ENCODE results near the gene CENPS.
"Not testable (repeated sequence)": the region's sequence is repeated elsewhere in the genome, so short reads cannot be mapped to it uniquely, and the experiment has no call there.

The CENPS gene

DNA sequence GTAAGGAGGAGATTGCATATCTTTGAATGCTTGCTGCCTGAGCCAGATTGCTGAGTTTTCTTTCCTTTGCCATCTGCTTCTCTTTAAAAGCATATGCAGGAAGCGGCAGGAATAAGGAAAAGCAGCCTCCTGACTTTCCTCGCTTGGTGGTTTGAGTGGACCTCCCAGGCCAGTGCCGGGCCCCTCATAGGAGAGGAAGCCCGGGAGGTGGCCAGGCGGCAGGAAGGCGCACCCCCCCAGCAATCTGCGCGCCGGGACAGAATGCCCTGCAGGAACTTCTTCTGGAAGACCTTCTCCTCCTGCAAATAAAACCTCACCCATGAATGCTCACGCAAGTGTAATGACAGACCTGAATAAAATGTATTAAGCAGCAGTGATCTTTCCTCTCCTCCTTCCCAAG, 21.1 kb downstream of the CENPS start:
- DNase-seq (ENCODE audit: low read depth), result no peak

DNA sequence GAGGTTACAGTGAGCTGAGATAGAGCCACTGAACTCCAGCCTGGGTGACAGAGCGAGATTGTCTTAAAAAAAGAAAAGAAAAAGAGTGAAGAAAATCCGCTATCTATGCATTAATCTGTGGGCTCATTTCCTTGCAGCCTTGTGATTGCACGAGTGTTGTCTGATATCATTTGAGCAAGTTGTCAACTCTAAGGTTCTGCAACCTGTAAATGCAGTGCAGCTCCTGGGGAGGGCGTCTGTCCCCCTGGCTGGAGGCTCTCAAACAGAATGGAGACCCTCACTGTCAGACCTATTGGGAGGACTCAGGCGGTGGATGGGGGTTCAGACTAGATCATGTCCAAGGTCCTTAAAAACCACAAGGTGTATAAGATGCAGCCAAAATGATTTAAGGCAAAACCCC, 25.8 kb downstream of the CENPS start:
- DNase-seq (ENCODE audit: low read depth), result no peak

DNA sequence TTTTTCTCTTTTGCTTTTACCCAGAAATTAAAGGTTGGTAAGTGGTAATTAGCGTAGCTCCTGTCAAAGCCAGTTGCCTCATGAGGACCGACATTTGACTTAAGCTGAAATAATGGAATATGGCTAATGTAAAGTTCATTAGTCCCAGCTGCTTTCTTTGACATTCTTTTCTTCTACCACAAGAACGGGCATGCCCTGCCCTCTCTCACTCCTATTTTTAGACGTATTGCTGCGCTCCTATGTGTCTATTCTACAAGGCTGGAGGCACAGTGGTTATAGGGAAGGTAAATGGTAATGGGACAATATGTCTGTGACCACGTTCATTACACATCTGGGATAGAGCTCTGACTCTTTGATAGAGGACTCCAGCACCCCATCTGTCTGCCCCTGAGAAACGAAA, 26.4 kb downstream of the CENPS start:
- no peak for DNase-seq (ENCODE audit: low read depth)

DNA sequence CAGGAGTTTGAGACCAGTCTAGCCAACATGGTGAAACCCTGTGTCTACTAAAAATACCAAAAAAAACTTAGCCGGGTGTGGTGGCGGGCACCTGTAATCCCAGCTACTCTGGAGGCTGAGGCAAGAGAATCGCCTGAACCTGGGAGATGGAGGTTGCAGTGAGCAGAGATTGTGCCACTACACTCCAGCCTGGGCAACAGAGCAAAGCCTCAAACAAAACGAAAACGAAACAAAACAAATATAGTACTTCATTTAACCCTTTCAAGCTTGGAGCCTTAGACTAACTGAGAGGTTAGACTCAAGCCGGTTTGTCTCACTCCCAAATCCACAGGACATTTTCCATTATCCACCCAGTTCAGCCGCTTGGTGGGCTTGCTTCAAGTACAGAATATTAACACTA, 27.2 kb downstream of the CENPS start:
- DNase-seq (ENCODE audit: low read depth), result not testable (repeated sequence)

DNA sequence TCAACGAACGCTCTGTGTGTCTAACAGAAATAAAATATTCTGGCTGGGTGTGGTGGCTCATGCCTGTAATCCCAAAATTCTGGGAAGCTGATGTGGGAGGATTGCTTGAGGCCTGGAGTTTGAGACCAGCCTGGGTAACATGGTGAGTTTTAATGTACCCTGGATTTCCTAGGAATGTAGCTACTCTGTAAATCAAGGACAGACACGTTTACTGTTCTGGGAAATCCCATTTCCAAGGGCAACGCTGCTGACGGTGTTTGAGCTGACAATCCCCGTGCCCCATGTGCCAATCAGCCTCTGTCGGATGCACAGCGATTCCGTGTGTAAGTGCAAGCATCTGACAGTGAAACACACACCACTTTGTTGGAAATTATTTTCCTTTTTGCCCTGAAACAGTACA, 27.6 kb downstream of the CENPS start:
- DNase-seq (ENCODE audit: low read depth), result no peak

DNA sequence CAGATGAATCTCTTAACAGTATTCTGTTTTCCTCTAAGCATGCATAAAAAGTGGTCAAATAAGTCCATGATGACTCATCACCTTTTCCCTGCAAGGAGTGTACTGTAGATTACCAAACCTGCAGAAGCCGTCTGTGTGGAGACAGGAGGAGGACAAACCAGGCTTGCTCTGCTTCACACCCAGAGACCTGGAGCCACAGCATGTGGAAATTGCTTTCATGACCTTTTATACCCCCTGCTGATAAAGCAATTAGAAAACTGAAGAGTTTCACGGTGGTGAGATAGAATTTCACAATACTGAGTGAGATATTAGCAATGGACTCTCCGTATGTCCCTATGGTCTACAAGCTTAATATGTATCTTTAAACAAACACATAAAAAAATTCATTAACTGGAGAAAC, 29.0 kb downstream of the CENPS start:
- no peak for DNase-seq (ENCODE audit: low read depth)

DNA sequence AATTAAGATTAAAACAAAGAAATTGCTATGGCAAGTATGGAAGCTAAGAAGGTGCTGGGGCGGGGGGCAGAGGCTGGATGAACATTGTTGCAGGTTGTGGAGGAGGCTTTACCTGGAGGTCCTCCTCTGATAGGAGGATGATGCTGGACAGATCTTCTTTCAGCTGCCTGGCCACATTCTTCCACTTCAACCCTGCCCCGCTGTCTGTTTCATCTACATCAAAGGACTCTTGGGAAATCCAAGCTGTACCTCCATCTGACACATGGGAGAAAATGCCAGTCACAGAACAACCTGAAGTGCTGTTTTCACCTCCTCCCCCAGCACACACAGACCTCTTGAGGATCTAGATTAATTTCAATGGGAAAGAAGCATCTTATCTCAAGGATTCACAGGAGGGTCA, 36.8 kb downstream of the CENPS start:
- DNase-seq (ENCODE audit: low read depth), result no peak

DNA sequence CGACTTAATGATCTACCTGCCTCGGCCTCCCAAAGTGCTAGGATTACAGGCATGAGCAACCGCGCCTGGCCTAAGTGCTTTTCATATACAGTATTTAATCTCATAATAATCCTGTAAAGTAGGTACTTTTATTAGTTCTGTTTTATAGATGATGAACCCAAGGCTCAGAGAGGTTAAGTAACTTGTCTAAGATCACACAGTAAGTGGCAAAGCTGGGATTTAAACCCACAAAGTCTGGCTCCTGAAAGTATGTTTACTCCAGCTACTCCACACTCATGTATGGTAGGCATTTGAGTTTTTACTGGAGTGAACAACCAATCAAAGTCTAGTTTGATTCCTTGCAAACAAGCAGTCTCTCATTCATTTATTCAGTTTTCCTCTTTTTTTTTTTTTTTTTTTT, 39.8 kb downstream of the CENPS start:
- DNase-seq (ENCODE audit: low read depth), result no peak

DNA sequence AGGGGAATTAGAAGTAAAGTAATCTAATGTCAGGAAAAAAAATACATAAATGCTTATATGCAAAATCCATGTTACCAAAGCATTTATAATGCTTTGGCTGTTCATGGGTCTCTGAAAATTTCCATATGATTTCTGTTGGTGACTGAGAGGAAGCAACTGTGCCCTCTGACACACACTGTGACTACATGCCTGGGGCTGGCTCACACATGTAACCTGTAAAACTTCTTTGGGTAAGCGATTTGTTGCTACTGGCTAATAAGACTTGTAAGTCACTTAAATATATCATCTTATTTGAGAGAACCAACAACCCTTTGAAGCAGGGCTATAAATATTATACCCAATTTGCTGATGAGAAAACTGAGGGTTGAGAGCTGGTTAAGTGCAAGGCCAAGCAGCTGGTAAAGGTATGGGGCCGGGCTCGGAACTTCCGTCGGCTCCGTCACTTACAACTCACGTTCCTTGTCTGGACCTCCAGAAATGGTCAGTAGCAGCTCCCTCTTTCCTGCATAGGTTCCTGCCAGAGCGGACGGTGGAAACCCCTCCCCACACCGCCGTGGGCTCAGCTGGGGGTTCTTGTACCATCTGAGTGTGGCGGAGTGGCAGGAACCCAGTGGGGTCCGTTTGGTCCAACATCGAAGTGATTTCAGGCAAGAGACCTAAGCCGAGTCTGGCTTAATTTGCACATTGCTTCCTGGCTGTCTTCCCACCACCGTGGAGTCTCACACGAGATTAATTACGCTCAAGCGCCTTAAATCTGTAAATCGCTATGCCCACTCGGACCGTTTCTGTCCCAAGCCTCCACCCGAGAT, 41.4 kb downstream of the CENPS start:
- no peak for DNase-seq (ENCODE audit: low read depth)

DNA sequence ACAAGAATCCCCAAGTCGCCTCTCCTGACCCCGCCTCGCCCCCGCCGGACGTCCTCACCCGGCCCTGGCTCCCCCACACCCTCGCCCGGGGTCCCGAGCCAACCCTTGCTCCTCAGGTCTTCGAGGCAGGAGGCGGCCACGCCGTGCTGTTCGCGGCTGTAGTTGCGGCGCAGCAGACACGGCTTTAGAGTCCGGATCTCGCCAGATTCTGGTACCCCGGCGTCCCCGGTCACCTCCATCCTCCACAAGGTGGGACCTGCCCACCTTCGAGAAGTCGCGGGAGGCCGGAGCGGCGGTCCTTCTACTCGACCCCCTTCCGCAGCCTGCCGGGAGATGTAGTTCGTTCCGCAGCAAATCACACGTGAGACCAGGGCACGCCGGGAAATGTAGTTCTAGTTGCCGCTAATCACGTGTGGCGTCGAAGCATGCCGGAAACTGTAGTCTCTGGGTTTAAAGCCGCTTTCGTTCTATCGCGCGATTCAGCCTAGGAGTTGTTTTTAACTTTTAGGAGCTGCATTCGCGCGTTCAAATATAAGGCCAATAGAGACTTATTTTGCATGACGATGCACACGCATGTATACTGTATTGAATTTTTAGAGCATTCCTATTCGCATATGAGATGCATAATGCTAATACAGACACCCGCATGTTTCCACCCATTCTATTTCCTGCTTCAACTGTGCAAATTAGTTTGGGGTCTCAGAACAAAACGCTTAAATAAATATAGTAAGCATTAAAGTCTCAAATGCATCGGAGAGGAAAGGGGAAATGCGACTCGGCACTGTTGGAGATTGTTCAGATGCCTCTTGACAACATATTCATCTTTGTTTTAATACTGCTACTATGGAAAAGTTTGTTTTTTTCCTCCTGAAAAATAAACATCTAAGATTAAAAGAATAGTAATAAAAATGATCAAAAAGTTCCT, 42.2 kb downstream of the CENPS start, which contains the start of gene DFFA:
Gene DFFA, minus strand, starts transcription at position 310 of the 925 bp plus-strand sequence. Its CDS starts 71 bp downstream, at position 239.
- peak; percentile 85 for DNase-seq (ENCODE audit: low read depth)

DNA sequence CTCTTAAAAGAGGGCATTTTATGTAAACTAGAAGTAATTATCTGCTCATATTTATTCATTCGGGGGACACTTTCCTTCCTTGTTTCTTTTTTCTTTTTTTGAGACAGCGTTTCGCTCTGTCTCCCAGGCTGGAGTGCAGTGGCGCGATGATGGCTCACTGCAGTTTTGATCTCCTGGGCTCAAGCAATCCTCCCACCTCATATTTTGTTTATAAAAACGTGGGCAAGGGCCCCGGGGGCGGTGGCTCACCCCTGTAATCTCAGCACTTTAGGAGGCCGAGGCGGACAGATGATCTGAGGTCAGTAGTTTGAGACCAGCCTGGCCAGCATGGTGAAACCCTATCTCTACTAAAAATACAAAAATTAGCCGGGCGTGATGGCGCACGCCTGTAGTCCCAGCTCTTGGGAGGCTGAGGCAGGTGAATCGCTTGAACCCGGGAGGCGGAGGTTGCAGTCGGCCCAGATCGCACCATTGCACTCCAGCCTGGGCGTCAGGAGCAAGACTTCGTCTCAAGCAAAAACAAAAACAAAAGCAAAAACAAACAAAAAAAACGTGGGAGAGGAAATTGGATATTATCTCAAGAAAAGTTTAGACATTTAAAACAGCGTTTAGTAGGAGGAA, 43.0 kb downstream of the CENPS start:
- no peak for DNase-seq (ENCODE audit: low read depth)

DNA sequence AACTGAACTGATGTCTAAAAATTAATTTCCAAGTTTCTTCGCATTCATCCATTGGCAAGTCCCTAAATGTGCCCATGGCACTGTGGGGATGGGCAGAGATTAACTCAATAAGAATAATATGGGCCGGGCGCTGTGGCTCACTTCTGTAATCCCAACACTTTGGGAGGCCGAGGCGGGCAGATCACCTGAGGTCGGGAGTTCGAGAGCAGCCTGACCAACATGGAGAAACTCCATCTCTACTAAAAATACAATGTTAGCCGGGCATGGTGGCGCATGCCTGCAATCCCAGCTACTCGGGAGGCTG, 44.0 kb downstream of the CENPS start:
- DNase-seq (ENCODE audit: low read depth), result not testable (repeated sequence)

DNA sequence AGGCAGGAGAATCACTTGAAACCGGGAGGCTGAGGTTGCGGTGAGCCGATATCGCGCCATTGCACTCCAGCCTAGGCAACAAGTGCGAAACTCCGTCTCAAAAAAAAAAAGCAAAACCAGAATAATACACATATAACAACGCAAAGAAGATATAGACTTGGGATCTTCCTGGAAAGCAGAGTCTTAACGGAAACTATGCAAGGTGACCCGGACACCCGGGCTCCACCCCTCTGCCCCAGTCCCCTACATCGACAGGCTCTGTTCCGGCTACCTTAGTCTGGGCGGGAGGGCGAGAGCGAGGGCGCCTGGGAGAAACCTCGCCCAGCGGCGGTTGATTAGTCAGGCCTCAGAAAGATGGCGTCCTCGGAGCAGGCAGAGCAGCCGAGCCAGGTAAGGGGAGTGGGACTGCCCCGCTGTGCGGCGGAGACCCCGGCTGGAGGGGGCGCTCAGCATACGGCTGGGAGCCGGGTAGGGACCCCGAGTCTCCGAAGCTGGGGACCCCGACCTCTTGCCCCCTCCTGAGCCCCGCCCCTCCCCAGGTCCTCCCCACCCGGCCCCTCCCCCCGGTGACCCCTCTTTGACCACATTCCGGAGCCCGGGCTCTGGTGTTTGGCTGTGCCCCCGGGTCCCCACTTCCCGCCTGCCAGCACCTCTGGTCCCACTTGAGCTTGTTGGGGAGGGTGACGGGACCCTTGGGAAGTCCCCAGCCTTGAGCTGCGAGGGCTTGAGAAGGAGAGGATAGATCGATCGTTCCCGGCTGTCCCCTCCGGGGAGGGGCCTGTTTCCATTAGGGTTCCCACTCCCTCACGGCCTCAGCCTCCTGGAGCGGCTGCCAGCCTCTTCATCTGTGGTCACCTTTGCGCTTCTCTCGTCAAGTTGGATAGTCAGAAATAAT, 44.6 kb downstream of the CENPS start, which contains the start of gene PEX14:
Gene PEX14, plus strand, starts transcription at position 338 of the 895 bp plus-strand sequence. Its CDS starts 17 bp downstream, at position 355.
- peak; percentile 76 for DNase-seq (ENCODE audit: low read depth)

DNA sequence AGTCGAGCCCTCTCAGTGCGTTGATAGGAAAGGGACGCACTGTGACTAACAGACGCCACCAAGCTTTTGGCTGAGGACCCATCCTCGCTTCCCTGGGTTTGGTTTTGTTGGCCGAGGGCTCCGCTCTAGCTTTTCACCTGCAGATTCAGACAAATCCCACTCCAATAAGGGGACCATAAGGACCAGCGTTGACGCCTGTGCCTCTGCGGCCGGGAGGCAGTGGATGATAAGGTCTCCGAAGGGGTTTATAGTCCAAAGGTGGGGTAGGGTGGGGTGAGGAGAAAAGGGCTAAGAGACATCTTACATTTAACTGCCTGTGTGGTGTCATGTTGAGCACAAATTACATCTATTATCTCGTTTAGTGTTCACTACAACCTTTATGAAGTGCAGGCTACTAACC, 45.3 kb downstream of the CENPS start:
- DNase-seq (ENCODE audit: low read depth), result no peak

DNA sequence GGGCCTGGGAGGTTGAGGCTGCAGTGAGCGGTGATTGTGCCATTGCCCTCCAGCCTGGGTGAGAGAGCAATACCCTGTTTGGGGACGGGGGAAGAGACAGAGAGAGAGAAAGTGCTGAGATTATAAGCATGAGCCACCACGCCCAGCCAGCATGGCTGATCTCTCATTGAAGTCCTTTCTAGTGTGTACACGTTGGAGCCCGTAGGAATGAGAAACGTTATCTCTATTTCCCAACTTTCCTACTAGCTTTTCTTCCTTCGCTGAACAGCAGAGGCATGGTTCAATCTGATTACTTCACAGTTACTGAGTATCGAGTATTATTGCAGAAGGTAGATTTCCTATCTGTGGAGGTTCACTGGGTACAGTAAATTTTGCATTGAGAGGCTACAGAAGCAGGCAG, 49.1 kb downstream of the CENPS start:
- no peak for DNase-seq (ENCODE audit: low read depth)

DNA sequence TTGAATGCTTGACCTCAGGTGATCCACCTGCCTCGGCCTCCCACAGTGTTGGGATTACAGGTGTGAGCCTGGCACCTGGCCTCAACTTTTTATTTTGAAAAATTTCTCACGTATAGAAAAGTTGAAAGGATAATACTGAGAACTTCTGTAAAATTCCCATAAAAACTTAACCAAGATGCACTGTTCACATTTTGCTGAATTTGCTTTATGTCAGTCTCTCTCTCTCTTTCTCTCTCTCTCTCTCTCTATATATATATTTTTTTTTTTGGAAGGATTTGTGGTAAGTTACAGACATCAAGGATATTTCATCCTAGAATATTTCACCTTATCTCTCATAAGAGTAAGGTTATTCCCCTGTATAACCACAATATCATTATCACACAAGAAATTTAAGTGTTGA, 50.4 kb downstream of the CENPS start:
- no peak for DNase-seq (ENCODE audit: low read depth)

DNA sequence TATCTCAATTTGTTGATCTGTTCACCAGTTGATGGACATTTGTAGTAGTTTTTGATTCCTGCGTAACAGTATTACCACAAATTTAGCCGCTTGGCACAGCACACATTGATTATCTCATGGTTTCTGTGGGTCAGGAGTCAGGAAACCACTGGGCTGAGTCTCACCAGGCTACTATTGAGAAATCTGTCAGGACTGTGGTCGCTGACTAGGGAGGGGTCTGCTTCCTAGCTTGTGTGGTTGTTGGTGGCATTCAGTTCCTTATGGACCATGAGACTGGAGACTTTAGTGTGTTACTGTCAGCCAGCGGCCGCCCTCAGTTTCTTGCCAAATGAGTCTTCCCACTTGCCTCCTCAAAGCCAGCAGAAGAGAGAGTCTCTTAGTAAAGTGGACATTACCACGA, 54.3 kb downstream of the CENPS start:
- no peak for DNase-seq (ENCODE audit: low read depth)

DNA sequence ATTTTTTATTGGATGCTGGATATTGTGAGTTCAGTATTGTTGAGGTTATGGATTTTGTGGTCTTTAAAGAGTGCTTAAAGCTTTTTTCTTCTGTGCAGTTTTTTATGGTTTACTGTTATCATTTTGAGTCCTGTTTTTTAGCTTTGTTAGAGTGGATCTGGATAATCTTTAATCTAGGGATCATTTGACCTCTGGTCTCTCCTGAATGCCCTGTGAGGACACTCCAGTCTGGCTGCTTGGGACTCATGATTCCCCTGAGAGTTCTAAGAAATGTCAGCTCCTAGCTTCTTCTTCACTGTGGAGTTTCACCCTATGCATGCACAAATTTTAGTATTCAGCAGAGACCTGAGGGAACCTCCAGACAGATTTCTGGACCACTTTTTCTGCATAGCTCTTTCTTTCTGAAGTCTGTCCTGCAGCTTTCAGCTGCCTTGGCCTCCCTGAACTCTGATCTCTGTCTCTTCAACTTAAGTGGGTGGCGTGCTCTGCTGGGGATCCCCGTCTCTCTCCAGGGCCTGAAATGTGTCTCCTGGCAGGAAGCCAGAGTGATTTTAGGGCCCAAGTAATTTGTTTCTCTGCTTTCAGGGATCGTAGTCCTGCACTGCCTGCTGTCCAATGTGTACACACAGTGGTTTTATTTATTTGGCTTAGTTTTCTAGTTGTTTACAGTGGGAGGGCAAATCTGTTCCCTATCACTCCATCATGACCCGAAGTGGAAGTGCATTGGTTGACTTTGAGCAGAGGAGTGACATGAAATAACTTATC, 59.2 kb downstream of the CENPS start:
- DNase-seq (ENCODE audit: low read depth), result no peak

DNA sequence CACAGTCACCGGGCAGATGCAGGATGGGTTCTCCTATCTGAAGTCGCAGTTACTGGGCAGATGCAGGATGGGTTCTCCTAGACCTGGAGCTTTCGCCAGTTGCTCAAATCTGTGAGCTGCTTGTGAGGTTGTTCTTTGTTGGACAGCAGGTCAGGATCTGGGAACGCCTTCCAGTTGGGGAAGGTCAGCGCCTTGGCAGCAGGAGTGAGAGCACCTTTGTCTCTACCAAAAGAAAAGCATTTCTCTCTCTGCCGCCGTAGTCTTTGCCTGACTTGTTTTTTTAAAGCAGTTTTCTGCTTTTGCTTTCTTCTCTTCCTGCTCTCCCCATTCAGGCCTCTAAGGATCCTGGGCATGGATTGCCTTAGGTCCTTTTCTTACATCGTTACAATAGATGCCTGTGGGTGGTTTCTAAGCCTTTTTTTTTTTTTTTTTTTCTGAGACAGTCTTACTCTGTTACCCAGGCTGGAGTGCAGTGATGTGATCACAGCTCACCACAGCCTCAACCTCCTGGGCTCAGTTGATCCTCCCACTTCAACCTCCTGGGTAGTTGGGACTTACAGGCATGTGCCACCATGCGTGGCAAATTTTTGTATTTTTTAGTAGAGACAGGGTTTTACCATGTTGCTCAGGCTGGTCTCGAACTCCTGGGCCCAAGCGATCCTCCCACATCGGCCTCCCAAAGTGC, 60.2 kb downstream of the CENPS start:
- DNase-seq (ENCODE audit: low read depth), result no peak
